Fibroblast of skin of scalp (primary cell): ENCODE data around the gene CACNG4.

ENCODE experiments used
- DNase-seq: peaks from one replicate; pipeline ENCODE4 v3.0.0-alpha.2; 2013

The CACNG4 gene

DNA sequence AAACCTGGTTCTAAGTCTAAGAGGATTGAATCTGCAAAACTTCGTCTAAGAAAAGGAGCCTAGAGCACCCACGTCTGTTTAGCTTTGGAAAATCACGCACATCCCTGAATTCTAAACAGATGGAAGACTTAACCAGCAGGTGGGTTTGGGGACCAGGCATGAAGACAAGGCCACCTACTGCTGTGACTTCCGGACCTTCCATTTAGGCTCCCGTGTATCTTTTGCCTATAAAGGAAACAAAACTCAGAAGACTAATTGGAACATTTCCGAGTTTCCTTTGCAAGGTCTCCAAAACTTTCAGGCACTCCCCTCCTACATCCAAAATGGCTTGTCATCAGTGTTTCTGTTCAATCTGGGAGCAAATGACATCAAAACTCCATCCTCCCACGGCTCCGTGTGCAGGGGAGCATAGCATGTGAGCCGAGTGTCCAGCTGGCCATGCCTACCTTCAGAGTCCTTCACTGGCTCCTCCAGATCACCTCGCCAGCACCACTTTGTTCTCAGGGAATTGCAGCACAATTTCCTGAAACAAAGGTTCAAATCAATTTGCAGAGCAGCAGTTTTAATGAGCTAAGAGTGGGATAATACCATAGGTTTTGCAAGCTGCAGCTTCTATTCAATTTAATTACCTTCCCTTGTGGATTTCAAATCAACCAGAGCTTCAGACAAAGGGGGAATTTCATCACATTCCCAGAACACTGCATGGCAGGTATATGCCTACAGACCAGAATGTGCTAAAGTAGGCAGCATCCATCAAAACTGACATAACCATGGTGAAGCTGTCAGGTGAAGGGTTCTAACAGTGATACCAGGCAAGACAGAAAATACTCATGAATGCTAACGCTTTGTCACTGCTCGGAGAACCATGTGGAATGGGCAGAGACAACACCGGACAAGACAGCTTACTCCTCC is 103.3 kb downstream of the CACNG4 start:
- DNase-seq = no peak

DNA sequence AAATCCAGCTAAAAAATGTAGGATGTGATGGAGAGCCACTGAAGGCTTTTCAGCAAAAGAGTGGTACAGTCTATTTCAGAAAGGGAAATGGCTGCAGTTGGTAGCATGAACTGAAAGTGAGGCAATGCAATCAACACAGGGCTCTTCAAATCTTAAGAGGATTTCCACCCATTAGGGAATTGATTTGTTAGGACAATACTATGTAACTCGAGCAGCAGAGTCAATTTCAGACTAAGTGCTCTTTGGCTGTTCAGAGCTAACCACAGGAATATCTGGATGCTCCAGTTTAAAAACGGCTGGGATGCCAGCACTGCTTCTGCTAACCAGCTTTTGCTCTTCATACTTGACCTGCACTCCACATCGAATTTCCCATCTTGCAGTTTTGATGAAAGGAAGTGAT is 104.5 kb downstream of the CACNG4 start:
- DNase-seq = no peak

DNA sequence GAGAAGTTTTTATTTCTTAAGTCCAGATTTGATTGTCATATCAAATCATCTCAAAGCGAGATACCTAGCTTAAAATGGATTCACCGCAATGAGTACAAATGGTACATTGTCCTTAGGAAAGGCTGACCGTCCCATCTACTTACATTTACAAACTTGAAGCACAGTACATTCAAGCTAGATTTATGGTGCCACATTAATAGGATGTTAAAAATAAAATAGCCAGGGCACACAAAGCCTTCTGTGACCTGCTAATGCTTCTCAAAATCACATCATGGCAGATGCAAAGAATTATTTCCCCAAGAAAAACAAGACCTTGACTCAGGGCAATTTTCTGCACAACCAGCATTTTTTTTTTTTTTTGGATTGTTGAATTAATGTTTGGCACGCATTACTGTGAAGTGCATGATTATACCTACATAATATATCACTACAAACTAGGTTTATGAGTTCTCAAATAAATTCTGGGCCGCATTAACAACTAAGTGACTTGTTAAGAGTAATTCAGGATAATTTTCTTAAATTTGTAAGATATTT is 105.2 kb downstream of the CACNG4 start:
- DNase-seq = no peak

DNA sequence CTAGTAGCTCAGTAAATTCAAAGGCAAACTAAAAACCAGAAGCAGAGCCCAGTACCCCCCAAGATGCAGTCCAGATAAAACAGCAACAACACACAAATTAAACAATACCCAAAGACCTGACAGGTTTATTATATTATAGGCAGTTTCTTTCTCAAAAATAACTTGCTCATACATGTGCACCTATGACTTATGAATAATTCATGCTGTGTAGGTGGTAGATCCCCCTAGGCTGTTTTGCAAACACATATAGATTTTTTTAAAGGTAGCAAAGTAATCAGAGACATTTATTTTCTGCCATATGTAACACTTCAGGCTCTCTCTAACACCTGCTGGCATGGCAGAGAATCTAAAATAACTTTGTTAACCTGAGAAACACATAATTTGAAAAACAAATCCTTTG is 107.1 kb downstream of the CACNG4 start:
- no peak for DNase-seq

DNA sequence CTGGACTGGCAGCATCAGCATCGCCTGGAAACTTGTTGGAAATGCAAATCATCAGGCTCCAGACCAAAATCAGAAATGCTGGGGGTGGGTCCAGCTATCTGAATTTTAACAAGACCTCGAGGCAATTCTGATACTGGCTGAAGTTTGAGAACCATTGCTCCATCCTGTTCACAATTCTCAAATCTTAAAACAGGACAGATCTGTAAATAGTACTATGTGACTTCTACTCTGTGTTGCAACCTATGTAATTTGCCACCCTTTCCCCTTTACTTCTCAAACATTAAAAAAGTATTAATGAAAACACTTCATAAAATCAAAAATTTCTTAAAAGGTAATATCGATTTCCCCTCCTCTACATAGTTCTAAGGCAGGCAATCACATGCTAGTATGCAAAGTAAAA is 108.4 kb downstream of the CACNG4 start:
- no peak for DNase-seq

DNA sequence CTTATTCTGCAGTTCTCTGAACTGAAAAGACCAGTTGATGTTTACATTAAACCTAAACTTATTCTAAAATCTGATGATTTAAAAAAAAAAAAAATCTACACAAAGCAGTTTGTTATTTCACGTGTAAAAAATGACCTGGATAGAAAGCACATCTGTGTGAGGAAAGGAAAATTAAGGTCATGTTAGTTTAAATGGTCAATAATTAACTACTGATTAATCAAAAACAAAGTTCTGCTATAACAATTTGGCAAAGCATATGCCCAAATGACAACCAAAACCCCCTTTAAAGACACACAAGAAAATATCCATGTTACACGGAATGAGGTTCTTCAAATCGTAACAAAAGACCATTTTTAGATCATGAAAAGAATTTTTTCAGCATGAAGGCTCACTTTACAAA is 110.3 kb downstream of the CACNG4 start:
- no peak for DNase-seq

DNA sequence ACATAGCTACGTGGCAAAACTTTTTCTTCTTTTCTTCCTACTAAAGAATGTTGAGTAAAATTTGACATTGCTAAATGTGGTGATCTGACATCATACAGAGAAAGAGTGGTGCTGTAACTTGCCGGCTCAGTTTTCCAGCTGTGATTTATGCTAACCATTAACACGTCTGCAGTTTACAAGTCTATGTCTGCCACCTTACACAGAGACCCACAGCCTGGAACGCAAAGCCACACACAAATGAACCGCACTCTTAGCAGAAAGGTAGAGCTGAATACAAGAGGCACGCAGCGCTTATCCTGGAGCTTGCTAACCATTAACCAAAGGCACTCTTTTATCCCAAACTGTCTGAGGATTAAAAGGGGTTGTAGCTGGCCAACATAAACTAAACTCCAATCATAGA is 111.8 kb downstream of the CACNG4 start:
- no peak for DNase-seq

DNA sequence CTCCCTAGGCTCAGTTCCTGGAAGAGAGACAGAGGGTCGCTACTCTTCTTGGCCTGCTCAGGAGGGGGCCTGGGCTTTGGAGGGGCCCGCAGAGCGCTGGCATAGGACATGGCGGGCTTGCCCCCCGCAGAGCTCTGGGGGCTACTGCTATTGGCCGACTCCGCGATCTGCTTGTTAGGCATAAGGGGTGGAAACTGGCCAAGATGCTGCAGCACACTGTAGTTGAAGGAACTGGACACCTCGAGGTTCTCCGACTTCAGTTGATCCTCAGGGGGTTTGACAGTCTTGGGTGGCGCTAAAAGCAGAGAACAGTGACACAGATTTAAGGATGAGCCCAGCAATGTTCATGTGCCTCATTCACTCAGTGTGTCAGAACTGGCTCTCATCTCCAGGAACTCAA is 113.8 kb downstream of the CACNG4 start:
- no peak for DNase-seq

DNA sequence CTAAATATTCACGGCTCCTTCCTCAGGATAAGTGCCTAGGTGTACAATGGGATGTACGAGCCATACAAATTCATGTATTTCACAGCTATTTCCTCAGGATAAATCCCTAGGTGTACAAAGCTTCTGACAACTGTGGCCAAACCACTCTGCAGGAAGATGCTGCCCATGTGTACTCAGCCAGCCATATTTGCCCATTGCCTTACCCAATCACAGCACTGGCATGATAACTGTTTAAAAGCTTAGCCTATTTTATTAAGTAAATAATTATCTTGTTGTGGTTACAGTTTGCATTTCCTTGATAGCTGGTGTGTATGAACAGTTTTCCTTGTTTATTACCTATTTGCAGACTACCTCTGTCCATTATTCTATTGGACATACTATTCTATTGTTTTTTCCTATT is 115.0 kb downstream of the CACNG4 start:
- no peak for DNase-seq

DNA sequence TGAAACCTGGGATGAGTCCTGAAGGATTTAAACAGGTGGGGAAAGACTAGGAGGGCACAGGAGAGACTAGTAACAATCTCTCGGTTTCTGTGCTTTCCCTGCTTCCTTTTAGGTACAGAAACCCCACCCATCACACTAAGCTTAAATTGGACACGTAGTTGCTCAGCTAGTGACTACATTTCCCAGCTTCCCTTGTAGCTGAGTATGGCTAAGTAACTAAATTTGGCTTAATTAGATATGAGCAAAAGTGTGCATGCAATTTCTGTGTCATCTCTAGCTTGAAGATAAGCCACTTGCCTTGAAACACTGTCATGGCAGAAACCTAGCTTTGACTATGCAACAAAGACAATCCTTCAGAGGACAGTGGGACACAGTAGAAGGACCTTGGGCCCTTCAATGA is 116.3 kb downstream of the CACNG4 start:
- DNase-seq = no peak

DNA sequence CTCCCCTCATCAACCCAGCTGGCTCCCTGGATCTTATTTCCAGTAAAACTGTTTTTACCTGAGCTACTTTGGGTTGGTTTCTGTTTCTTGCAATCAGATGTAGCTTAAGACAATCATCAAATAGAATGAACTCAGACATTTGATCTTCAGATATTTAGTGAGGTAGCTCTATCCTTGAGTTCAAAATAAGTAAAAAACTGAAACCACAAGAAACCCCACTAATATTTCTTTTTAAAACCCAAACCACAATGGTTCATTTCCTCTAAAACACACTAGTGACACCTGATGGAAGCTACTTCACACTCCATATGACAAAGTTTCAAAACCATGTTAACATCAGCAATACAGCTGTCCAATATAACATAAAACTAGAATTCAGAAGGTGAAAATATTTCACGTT is 117.6 kb downstream of the CACNG4 start:
- no peak for DNase-seq
